ENCODE measurements around the gene SMC5.
"Not testable (repeated sequence)": the region's sequence is repeated elsewhere in the genome, so short reads cannot be mapped to it uniquely, and the experiment has no call there.

The SMC5 gene

DNA sequence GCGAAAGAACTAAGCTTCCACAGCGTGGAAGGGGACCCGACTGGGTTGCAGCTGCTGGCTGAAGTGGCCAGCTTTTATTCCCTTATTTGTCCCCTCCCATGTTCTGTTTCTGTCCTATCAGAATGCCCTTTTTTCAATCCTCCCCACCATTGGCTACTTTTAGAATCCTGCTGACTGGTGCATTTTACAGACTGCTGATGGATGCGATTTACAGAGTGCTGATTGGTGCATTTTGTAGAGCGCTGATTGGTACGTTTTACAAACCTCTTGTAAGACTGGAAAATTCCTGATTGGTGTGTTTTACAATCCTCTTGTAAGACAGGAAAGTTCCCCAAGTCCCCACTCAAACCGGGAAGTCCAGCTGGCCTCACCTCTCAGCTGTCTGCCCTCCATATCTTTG, 105.0 kb downstream of the SMC5 start:
- no peak for DNase-seq (ENCODE audit: low read depth in 2 of 2)

DNA sequence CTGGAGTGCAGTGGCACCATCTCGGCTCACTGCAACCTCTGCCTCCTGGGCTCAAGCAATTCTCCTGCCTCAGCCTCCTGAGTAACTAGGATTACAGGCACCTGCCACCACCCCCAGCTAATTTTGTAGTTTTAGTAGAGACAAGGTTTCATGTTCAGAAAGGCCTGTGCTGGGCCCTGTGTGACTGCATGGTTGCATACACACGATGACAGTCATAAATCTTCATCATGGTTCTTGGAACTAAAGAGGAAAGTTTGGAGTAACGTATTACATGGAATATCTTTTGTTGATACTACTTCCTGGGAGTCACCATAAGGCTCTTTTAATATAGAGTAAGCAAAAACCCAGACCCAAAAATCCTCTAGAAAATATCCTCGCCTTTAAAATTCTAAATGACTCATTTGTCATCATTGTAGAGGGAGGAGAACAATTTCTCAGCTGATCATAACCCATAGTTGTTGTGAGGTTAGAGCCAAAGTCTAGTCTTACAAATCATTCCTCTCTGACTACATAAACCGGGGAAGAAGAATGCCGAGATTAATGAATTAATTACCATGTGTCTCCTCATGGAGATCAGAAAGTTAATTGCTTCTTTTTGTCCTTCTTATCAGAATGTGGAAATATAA, 108.6 kb downstream of the SMC5 start:
- DNase-seq (ENCODE audit: low read depth in 2 of 2), result no peak

DNA sequence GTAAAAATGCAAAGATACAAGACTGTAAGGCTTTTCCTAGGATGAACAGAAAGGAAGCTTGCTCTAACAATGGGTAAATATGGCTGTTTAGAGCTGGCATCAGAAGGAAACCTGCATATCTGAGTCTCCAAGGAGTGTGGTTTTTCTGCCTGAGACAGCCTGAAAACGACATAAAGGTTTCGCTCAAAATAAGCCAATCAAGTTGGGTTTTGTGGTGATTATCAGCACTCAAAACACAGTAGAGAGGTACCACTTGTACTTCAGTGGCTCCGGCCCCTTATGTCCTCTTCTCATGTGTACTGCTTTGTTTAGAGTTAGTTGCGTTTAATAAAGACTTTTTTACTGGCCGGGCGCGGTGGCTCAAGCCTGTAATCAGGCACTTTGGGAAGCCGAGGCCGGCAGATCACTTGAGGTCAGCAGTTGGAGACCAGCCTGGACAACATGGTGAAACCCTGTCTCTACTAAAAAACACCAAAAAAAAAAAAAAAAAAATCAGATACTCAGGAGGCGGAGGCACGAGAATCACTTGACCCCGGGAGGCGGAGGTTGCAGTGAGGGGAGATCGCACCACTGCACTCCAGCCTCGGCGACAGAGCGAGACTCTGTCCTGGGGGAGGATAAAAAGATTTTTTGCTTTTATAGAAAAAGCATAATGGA, 116.3 kb downstream of the SMC5 start:
- no peak for DNase-seq (ENCODE audit: low read depth in 2 of 2)

DNA sequence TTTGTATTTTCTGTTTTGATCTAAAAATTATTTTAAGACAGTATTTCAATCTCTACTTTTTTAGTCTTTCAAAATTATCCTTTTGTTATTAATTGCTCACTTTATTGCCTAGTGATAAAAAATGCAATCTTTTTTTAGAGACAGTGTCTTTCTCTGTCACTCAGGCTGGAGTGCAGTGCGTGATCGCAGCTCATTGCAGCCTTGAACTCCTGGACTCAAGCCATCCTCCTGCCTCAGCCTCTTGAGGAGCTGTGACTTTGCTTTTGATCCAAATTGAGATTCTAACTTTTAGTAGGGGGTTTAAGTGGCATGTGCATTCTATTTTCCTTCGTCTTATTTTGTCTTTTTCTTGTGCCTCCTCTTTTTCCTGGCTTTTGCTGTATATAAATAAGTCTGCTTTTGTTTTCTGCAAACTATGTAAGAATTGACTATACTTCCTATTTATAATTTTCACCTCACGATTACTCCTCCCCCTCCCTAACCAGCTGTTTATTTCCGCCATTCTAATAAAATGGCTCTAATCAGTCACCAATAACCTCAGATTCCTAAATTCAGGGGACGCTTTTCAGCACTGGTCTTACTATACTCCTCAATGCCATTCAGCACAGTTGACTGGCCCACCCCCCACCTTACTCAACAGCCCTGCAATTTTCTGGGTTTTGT, 123.4 kb downstream of the SMC5 start:
- DNase-seq (ENCODE audit: low read depth in 2 of 2), result no peak

DNA sequence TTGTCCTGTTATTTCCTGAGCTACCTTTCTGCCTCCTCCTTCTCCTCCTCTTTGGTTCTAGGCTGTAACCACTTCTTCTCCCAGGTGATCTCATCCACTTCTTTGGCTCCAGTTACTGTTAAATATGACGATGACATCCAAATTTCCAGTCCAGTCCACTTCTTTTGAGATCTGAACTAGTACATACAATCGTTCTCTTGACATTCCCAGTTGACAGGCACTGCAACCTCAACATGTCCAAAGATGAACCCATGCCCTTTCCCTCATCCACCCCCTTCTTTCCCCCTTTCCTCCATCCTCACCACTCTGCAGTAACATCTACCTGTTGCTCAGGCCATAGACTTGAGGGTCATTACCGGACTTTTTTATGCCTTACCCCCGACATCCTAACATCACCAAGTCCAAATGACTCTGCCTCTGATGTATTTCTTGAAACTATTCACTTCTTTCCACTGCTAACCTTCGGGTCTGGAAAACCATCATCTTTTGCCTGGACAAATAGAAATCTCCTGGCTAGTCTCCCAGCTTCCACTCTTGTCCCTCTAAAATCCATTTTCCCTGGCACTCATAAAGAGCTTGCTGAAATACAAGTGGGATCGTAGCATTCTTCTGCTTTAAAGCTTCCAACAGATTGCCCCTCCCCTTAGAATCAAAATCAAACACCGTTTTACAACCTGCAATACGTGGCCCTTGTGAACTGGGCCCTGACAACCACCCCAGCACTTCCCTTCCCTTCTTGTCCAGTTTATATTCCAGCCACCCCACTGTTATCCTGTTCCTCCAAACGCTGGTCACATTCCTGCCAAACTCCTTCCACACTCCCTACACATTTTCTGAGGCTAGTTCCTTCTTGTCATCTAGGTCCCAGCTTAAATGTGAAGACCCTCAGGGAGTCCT, 124.2 kb downstream of the SMC5 start:
- no peak for DNase-seq (ENCODE audit: low read depth in 2 of 2)

DNA sequence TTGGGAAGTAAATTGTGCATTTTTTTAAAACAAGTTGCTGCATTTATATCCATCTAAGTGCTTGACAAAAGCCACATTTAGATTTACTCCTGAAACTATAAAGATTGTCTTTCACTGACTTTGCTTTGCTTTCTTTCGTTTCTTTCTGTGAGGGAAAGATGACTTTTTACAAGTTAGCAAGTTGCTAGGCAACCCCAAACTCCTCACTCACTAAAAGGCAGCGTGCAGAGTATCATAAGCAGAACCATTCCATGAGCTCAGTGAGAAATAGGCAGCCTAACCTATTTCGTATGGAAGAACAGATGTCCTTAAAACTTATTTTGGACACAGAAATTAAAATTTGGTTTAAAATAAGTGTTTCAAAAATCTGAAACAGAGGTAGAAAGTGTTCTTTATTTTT, 126.6 kb downstream of the SMC5 start:
- DNase-seq (ENCODE audit: low read depth in 2 of 2), result no peak

DNA sequence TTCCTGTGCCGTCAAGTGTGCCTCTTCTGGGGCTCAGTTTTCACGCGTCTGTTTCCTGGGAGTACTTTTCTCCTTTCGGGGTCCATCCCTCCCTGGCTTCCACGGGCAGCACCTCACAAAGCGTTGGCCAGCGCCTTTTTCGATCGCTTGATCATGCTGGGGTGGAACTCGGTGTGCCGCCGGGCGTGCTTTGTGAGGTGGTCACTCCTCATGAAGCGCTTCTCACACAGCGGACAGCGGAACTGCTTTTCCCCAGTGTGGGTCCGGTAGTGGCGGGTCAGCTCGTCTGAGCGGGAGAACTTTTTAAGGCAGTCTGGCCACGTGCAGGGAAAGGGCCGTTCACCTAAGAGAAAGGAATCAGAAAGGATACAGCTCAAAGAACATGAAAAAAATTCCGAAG, 128.9 kb downstream of the SMC5 start:
- DNase-seq (ENCODE audit: low read depth in 2 of 2), result no peak

DNA sequence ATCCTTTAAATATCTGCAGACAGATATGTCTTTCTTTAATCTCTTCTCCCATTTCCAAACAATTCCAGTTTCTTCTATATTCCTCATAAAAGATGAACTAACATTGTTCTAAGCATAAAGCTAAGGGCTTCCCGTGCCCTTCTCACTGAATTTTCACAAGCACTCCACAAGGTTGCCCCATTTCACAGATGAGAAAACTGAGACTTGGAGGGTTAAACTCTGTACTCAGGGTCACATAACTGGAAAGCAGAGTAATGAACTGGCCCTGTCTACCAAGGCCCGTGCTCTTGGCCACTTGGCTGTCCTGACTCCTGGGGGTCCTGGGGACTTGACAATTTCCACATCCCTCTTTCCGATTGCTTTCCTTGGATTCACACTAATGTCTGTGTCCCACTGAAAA, 130.4 kb downstream of the SMC5 start:
- DNase-seq (ENCODE audit: low read depth in 2 of 2), result no peak

DNA sequence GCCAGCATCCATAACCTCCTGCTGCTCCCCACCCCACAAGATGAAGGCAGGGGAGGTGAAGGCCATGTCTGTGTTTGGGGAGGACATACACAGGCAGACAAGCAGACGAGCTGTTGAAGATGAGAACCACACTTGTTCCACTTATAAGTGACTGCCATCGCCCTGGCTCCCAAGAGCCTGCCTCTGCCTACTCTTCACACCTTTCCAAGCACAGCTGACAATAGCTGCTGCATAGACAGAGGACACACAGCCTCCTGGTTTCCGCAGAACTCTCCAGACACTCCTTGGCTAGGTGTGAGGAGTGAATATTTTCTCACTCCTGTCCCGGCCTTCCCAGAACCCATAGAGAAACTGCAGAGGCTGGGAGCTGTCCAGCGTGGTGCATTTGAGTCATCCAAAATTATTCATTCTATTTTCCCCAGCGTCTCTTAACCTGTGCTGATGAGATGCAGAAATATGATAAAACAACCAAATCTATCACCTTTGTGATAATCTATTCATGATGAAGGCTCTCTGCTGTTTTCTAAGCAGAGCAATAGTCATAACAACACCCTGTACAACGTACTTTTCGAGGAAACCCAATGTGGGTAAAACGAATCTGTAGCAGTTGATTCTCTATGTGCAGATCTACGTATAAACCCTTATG, 131.0 kb downstream of the SMC5 start:
- DNase-seq (ENCODE audit: low read depth in 2 of 2), result no peak

DNA sequence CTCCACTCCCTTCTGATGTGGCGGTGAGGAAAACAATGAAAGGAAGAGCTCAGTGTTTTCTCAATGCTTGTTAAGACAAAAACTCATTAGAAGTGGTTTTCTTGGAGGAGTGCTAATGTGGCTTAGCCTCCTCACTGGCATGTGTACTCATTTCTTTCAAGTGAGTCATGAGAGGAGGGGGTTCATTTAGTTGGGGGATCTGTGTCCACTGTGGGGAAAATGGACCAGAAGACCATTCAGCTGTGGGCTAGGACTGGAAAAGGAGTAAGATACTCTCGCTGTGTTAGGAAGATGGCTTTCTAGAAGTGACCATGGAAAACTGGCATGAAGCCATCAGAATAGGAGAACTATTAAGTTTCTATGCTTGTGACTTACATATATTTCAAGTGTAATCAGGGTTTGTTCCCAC, 132.2 kb downstream of the SMC5 start:
- no peak for DNase-seq (ENCODE audit: low read depth in 2 of 2)

DNA sequence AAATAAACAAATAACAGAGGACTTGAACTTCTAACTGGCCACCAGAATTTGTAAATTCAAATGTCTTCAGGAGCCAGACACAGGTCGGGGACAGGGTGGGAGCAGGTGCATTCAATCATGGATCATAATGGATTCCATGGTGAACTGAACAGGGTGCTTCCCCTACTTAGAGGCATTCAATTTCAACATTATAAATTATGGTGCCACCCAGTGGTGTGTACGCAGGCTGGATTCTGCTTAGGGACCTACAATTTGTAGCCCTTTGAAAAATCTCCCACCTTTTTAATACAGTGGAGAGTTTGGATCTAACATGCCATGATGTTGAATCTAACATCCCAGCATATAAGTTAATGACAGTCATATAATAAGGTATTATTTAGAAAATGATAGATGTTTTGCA, 133.4 kb downstream of the SMC5 start:
- no peak for DNase-seq (ENCODE audit: low read depth in 2 of 2)

DNA sequence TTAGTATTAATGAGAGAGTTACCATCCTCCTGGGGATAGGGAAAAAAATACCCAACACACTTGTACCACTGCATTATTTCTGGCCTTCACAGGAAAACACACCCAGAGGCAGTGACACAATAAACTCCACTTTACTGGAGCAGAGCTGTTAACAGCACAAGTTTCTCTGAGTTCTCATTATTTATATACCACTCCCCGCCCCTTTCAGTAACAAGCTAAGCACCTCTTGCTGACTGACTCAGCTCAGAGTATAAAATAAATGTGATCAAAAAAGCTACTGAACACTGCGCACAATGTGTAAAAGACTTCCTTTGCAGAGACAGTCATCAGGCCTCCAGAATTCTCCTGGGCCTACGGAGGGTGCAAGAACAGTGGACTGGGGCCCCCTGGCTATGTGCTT, 134.1 kb downstream of the SMC5 start:
- no peak for DNase-seq (ENCODE audit: low read depth in 2 of 2)

DNA sequence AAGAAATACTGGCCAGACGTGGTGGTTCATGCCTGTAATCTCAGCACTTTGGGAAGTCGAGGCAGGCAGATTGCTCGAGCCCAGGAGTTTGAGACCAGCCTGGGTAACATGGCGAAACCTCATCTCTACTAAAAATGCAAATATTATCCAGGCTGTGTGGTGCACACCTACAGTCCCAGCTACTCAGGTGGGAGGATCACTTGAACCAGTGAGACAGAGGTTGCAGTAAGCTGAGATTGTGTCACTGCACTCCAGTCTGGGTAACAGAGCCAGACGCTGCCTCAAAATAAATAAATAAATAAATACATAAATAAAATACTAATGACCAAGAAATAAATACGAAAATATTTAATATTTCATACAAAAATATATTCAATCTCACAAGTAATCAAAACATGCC, 136.9 kb downstream of the SMC5 start:
- no peak for DNase-seq (ENCODE audit: low read depth in 2 of 2)

DNA sequence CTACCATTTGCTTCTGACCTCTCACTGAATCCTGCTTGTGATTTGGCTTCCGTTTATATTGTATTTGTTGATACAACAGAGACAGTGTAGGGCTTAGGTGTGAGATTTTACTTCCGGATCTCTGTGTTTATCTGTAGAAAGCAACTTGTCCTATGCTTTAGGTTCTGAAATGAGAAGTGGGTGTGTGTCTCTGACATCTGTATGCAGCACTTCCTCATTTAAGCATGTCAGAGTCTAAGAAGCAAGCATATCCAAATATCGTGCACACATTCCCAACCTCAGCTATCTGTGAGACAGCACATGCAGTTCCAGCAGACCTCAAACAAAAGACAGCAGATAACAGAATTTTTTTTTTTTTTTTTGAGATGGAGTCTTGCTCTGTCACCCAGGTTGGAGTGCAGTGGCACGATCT, 139.4 kb downstream of the SMC5 start:
- no peak for DNase-seq (ENCODE audit: low read depth in 2 of 2)

DNA sequence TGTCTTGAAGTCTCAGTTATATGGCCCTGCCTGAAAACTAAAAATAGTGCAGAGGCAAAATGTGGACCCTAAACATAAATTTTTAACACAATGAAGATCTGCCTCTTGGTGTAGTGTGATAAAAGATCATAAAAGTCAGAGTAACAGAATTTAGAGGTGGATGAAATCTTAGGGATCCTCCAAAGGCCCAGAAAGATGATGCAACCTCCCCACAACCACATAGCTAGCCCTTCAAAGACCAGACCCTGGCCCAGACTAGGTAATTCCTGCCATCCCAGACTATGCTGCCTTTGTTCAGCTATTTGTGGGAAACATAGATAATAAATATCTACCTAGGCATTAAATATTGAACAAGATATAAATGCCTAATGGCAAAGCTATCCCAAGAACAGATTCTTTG, 140.4 kb downstream of the SMC5 start:
- DNase-seq (ENCODE audit: low read depth in 2 of 2), result no peak

DNA sequence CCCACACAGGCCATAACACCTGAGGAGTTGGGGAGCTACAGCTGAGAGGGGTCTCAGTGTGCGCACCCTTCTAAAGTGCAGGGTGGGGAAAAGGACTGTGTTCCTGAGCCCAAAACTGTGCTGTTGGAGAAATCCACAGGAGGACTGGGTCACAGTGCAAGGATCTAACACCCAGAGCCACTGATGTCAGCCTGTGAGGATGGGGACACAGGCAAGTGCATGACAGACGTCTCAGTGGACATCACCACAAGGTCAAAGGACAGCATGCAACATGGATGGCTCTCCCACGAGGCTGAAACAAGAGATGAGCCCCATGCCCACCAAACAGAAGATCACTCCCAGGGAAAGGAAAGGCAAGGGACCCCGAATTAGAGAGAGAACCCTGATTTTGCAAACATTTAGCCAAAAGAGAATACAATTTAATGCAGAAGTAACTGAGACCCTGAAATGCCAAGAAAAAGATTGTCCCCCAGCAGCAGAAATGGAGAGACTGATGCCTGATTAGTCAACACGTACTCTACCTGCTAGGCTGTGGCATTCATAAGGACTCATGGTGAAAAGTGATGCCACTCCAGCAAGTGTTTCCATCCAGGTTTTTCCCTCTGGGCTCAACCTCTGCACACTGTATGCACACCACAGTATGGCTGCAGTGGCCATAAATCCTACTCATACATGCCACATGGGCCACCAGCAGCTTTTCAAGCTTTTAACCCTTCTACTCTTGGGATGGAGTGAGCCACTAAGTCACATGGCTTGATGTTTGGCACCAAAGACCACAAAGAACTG, 141.5 kb downstream of the SMC5 start:
- no peak for DNase-seq (ENCODE audit: low read depth in 2 of 2)

DNA sequence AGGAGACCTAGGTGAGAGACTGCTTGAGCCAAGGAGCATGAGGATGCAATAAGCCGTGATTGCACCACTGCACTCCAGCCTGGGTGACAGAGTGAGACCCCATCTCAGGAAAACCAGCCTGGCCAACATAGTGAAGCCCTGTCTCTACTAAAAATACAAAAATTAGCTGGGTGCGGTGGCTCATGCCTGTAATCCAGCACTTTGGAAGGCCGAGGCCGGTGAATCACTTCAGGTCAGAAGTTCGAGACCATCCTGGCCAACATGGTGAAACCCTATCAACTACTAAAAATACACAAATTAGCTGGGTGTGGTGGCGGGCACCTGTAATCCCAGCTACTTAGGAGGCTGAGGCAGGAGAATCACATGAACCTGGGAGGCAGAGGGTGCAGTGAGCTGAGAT, 142.5 kb downstream of the SMC5 start:
- DNase-seq (ENCODE audit: low read depth in 2 of 2), result not testable (repeated sequence)

DNA sequence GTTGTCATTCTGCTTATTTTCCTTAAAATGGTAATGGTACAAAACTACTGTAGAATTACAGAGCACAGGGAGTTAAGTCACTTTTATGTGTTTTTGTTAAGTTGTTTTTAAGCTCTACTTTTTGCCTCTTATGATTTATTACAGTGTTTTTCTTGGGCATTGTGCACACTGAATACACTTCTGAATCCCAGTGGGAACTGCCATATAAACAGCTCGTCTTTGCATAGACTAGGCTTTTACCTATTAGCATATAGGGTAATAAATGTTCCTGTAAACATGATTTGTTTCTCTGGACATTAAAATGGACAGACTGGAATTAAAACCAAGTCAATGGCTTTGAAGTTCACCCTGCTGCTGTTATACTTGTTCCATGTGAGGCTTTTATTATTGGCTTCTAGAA, 143.4 kb downstream of the SMC5 start:
- no peak for DNase-seq (ENCODE audit: low read depth in 2 of 2)

DNA sequence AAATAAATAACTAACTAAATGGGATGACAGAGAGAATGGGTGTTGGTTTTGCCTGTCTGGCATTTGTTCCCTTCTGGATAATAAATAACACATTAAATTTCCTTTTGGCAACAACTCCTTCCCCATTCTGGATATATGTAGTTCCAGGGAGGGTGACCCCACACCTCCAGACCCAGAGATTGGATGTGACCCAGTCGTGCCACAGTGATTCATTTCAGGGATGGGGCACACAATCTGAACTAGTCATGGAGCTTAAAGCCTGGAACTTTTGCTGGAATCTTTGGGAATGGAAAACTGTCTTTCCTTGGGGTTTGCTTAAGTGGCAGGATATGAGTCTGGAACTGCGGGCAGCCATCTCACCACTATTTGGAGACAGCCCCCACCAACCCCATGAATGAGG, 144.4 kb downstream of the SMC5 start:
- DNase-seq (ENCODE audit: low read depth in 2 of 2), result no peak

DNA sequence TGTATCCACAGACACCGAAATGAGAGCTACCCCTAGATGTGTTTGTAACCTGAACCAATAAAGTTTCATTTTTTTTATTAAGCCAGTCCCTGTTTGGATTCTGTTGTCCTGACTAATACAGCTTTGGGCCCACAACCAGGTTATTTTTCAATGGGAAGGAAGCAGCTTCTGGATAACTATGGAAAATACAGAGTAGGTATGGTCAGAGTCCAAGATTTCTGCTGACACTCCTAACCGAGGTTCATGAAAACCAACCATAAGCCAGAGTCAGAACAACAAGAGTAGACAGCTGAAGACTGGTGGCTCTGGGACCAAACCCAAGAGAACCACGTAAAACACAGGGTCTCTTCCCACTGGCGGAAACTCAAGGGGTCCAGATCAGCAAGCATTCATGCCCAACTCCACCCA, 144.8 kb downstream of the SMC5 start:
- DNase-seq (ENCODE audit: low read depth in 2 of 2), result no peak

DNA sequence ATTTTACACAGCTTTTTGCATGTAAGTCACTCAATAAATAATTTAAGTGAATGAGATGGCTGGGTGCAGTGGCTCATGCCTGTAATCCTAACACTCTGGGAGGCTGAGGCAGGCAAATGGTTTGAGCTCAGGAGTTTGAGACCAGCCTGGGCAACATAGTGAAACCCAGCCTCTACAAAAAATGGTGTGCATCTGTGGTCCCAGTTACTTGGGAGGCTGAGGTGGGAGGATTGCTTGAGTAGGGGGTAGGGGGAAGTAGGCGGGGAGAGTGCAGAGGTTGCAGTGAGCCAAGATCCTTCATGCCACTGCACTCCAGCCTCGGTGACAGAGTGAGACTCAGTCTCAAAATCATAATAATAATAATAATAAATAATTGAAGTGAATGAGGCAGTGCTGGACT, 145.5 kb downstream of the SMC5 start:
- DNase-seq (ENCODE audit: low read depth in 2 of 2), result no peak
